ENCODE data around the gene PRLR. TPM values are rescaled to one million over a fixed set of nuclear protein-coding genes. Genes with fewer than 3 reads are reported as not detected.

PRLR gene
- total and polyA plus RNA-seq, 2 of the 8 experiments (the other 6 are each of a cell fraction or from before 2014, with no cell fraction given): 0.53 to 2.5 TPM

GRCh38 chr5:35220967-35221366, 9.3 kb downstream of the PRLR start:
- no peak overlapping the region for H4K91ac ChIP-seq (replicated peaks; ENCODE audit: insufficient read length, low read length)
- no peaks in the 10 kb centered on the region for H3K4me1 ChIP-seq (replicated peaks in 1 of 4; ENCODE audit: control insufficient read depth in 3 of 4, insufficient read depth in 4 of 4, low read length in 3 of 4)
- H2BK5ac ChIP-seq (ENCODE audit: low read depth, low read length): no peak overlapping the region
- no peak overlapping the region for H3K18ac ChIP-seq (ENCODE audit: extremely low read depth, low read length)
- ChIA-PET POLR2A (ENCODE audit: partially characterized antibody) (no interaction called here), CTCF (ENCODE audit: partially characterized antibody) (interaction anchor here (1.1 to 2.7 kb wide), 7 partner anchors 8 to 431 kb away, joined by 3 to 18 read pairs (median 3); partner anchors contain the start of gene PRLR)
- H3K9me3 ChIP-seq (ENCODE audit: insufficient read depth in 2 of 2, low read depth in 1 of 2, low read length in 1 of 2): no peaks in the 10 kb centered on the region
- no peaks in the 10 kb centered on the region for H3K79me2 ChIP-seq (ENCODE audit: control insufficient read depth in 1 of 2, insufficient read depth in 2 of 2, low read length in 2 of 2)
- H3K56ac ChIP-seq (replicated peaks; ENCODE audit: insufficient read length, low read depth, low read length): no peak overlapping the region
- H3K27ac ChIP-seq (ENCODE audit: low read depth, low read length): no peak overlapping the region
- no peak overlapping the region for H3K4me2 ChIP-seq (ENCODE audit: insufficient read depth in 1 of 2, low read depth in 2 of 2, low read length in 2 of 2)
- no peak overlapping the region for H4K8ac ChIP-seq (ENCODE audit: extremely low read depth, insufficient read depth, low read length)
- no peak overlapping the region for H2AK5ac ChIP-seq (ENCODE audit: low read depth, low read length)
- no peaks in the 10 kb centered on the region for H3K27me3 ChIP-seq (replicated peaks in 1 of 4; ENCODE audit: control insufficient read depth in 3 of 4, extremely low read depth in 1 of 4, insufficient read depth in 3 of 4, low read length in 3 of 4)
- no peak overlapping the region for H3K4me3 ChIP-seq (ENCODE audit: extremely low read depth in 1 of 4, insufficient read depth in 2 of 4, low read depth in 3 of 4, low read length in 4 of 4)
- H2BK120ac ChIP-seq (replicated peaks; ENCODE audit: low read depth, low read length): no peak overlapping the region
- no peak overlapping the region for H4K5ac ChIP-seq (ENCODE audit: insufficient read length, low read depth, low read length)
- no peak overlapping the region for H3K4ac ChIP-seq (replicated peaks; ENCODE audit: insufficient read length, low read depth, low read length)
- DNase-seq (ENCODE audit: low read depth in 1 of 2, low spot score in 2 of 2) (no peak), FAIRE-seq (no peak)
- H3K23ac ChIP-seq (ENCODE audit: insufficient read length): no peak overlapping the region
- H2BK20ac ChIP-seq (ENCODE audit: low read length): no peak overlapping the region
- no peaks in the 10 kb centered on the region for H3K36me3 ChIP-seq (ENCODE audit: control insufficient read depth in 2 of 4, insufficient read depth in 4 of 4, low read length in 3 of 4)
- no peak for TF ChIP-seq SAP30 (IDR thresholded peaks at IDR 0.05; ENCODE audit: insufficient read depth, insufficient replicate concordance, low read length)
- no peak for TF ChIP-seq GTF2F1 (IDR thresholded peaks at IDR 0.05; ENCODE audit: borderline replicate concordance, low read depth, low read length)
- H3K23me2 ChIP-seq (ENCODE audit: low read depth, low read length): no peaks in the 10 kb centered on the region
- no peak overlapping the region for H3K9ac ChIP-seq (replicated peaks in 1 of 4; ENCODE audit: extremely low read depth in 1 of 4, low read depth in 3 of 4, low read length in 3 of 4)
- no peaks in the 10 kb centered on the region for H4K20me1 ChIP-seq (replicated peaks in 1 of 2; ENCODE audit: control insufficient read depth in 1 of 2, insufficient read depth in 2 of 2, low read length in 2 of 2)
- no peaks in the 10 kb centered on the region for H3K79me1 ChIP-seq (ENCODE audit: low read depth, low read length)
- H2BK12ac ChIP-seq (ENCODE audit: low read depth, low read length): no peak overlapping the region
- H3K14ac ChIP-seq (ENCODE audit: insufficient read length): no peak overlapping the region
- H2AFZ ChIP-seq (ENCODE audit: low read length): no peak overlapping the region
- no peak overlapping the region for H2BK15ac ChIP-seq (ENCODE audit: low read length)
